ENCODE measurements around the gene CIDEB. TPM values are rescaled to one million over a fixed set of nuclear protein-coding genes. Genes with fewer than 3 reads are reported as not detected.
A peak's percentile ranks its signal among the peaks of the same experiment; 100 is the strongest.

The CIDEB gene
- total and polyA plus RNA-seq, 2 of the 13 experiments (the other 11 are each of a cell fraction or from before 2014, with no cell fraction given) = 35.8 to 110 TPM

GRCh38 chr14:24290746-24291145, 17.0 kb downstream of the CIDEB start:
- POLR2A ChIA-PET = interaction anchor here (0.9 to 24.7 kb wide), 4 partner anchors 8 to 50 kb away, joined by 3 to 850 read pairs (median 31); partner anchors contain the start of genes CIDEB, DHRS1, GMPR2 and NEDD8

GRCh38 chr14:24289649-24290280, 18.0 kb downstream of the CIDEB start:
- ChIA-PET POLR2A (interaction anchor here (3.1 to 24.7 kb wide), 3 partner anchors 9 to 49 kb away, joined by 20 to 850 read pairs (median 42); partner anchors contain the start of genes DHRS1, GMPR2, NEDD8 and NOP9), CTCF (ENCODE audit: low intra/inter-chr PET ratio, low total read pairs) (no interaction called here)
- Histone ChIP-seq H3K36me3 (replicated peaks in 1 of 2; ENCODE audit: control insufficient read depth in 1 of 2, insufficient read depth in 2 of 2, low read length in 2 of 2) (peaks cover 35 to 49% of the 10 kb centered on the region in 2 experiments), H3K27ac (ENCODE audit: extremely low read length, insufficient read depth, low read length) (no peak overlapping the region), H3K4me2 (ENCODE audit: low read depth, low read length) (no peak overlapping the region), H3K9me3 (ENCODE audit: low read length) (no peaks in the 10 kb centered on the region), H4K20me1 (ENCODE audit: insufficient read depth, low read length) (no peaks in the 10 kb centered on the region), H3K9ac (ENCODE audit: insufficient read depth, low read depth, low read length) (no peak overlapping the region), H3K4me1 (ENCODE audit: insufficient read depth, low read length) (peaks cover 10% of the 10 kb centered on the region), H3K4me3 (replicated peaks in 1 of 3; ENCODE audit: insufficient read depth in 1 of 3, low read depth in 2 of 3, low read length in 3 of 3) (no peak overlapping the region), H3K27me3 (ENCODE audit: control insufficient read depth in 1 of 2, insufficient read depth in 2 of 2, low read length in 2 of 2) (no peaks in the 10 kb centered on the region), H2AFZ (ENCODE audit: low read length) (no peak overlapping the region), H3K79me2 (ENCODE audit: insufficient read depth, low read length) (no peaks in the 10 kb centered on the region)
- WGBS (ENCODE audit: low lambda C conversion rate) = 96% methylated on average over 6 of the region's 6 CpGs
- FAIRE-seq (no peak), DNase-seq (ENCODE audit: low spot score) (no peak), ATAC-seq (no peak)
- intact Hi-C loops (cut with micrococcal nuclease; ENCODE audit: unreplicated experiment) (loop anchor here (10.0 kb wide), 1 partner anchor 985 kb away; the partner anchor contains the start of genes BCL2L2 and PPP1R3E), in situ Hi-C loops (cut with HindIII; ENCODE audit: extremely low pct_ligation_motif_present, low pct_unique_long_range_greater_than_20kb) (no loop called here)
- BruUV-seq (replicated peaks) = no TSS peak
- peak; percentile 68 for TF ChIP-seq RBM22 (optimal IDR thresholded peaks at IDR 0.05; ENCODE audit: low read length)
- 0 out of 2 replicates have a peak, but pooled peaks have one; percentile 8 for TF ChIP-seq FOXO4 (CRISPR knock-in tag; conservative IDR thresholded peaks at IDR 0.05)
- TF ChIP-seq HMGXB4 (CRISPR knock-in tag; IDR thresholded peaks at IDR 0.05; ENCODE audit: borderline replicate concordance in 1 of 2, low read depth in 1 of 2) = no peak
- no peak for TF ChIP-seq U2AF1 (optimal IDR thresholded peaks at IDR 0.05; ENCODE audit: low read depth, low read length)
- TF ChIP-seq FOXJ3 (CRISPR knock-in tag; IDR thresholded peaks at IDR 0.05; ENCODE audit: borderline replicate concordance) = no peak
- no peak for TF ChIP-seq NFYB (CRISPR knock-in tag; IDR thresholded peaks at IDR 0.05)
- no peak for TF ChIP-seq ZBTB21 (CRISPR knock-in tag; IDR thresholded peaks at IDR 0.05)
- no peak for TF ChIP-seq GABPB1 (CRISPR knock-in tag; IDR thresholded peaks at IDR 0.05)
- TF ChIP-seq ZBTB44 (CRISPR knock-in tag; IDR thresholded peaks at IDR 0.05) = no peak

More at GRCh38 chr14:24290746-24291145, 17.0 kb downstream of the CIDEB start:
- BruUV-seq (replicated peaks) = no TSS peak
- no peak for FAIRE-seq
- Histone ChIP-seq H3K4me3 (replicated peaks in 1 of 3; ENCODE audit: insufficient read depth in 1 of 3, low read depth in 2 of 3, low read length in 3 of 3) (no peak overlapping the region), H4K20me1 (ENCODE audit: insufficient read depth, low read length) (no peaks in the 10 kb centered on the region), H3K4me1 (ENCODE audit: insufficient read depth, low read length) (peaks cover 10% of the 10 kb centered on the region), H3K27me3 (ENCODE audit: control insufficient read depth in 1 of 2, insufficient read depth in 2 of 2, low read length in 2 of 2) (no peaks in the 10 kb centered on the region), H2AFZ (ENCODE audit: low read length) (no peak overlapping the region), H3K79me2 (ENCODE audit: insufficient read depth, low read length) (no peaks in the 10 kb centered on the region), H3K27ac (ENCODE audit: extremely low read length, insufficient read depth, low read length) (no peak overlapping the region), H3K9me3 (ENCODE audit: low read length) (no peaks in the 10 kb centered on the region), H3K36me3 (replicated peaks in 1 of 2; ENCODE audit: control insufficient read depth in 1 of 2, insufficient read depth in 2 of 2, low read length in 2 of 2) (peaks cover 40 to 58% of the 10 kb centered on the region in 2 experiments), H3K9ac (ENCODE audit: insufficient read depth, low read depth, low read length) (no peak overlapping the region), H3K4me2 (ENCODE audit: low read depth, low read length) (no peak overlapping the region)
- TF ChIP-seq EP300 (IDR thresholded peaks at IDR 0.05; ENCODE audit: low read depth in 2 of 2, low read length in 2 of 2) (no peak), EP300 (CRISPR knock-in tag; IDR thresholded peaks at IDR 0.05; ENCODE audit: borderline replicate concordance) (no peak), RBM22 (optimal IDR thresholded peaks at IDR 0.05; ENCODE audit: low read length) (peak; percentile 76), MATR3 (CRISPR knock-in tag; IDR thresholded peaks at IDR 0.05) (0 out of 2 replicates have a peak, but pooled peaks have one; percentile 66)
- CTCF ChIA-PET (ENCODE audit: low intra/inter-chr PET ratio, low total read pairs) = no interaction called here
- DNase-seq (ENCODE audit: low spot score) = no peak
- in situ Hi-C loops (cut with HindIII; ENCODE audit: extremely low pct_ligation_motif_present, low pct_unique_long_range_greater_than_20kb) (no loop called here), intact Hi-C loops (cut with micrococcal nuclease; ENCODE audit: unreplicated experiment) (loop anchor here (10.0 kb wide), 1 partner anchor 986 kb away; the partner anchor contains the start of genes BCL2L2 and PPP1R3E)
- 86% methylated on average over 9 of the region's 9 CpGs for WGBS (ENCODE audit: low lambda C conversion rate)
- no peak; the same call in 2 of the 3 replicates for ATAC-seq

Measured in HepG2 (cell line).